SK-N-SH (cell line): ENCODE results near the gene INPP5A.

Experiments used
- EP300 ChIP-seq, 2 experiments: IDR thresholded peaks; 2 replicates each; pipeline versions ENCODE4 v1.4.0 to v1.6.1; 2012; ENCODE audit warnings: borderline replicate concordance in 1 of 2, low read depth in 1 of 2, low read length in 1 of 2
- GATA2 ChIP-seq: sonication (generic); formaldehyde crosslinking; IDR thresholded peaks from 2 replicates; pipeline ENCODE4 v1.5.0; 2020; ENCODE audit warnings: mild to moderate bottlenecking, missing genetic modification reagents
- JUND ChIP-seq: IDR thresholded peaks from 2 replicates; pipeline ENCODE4 v1.4.0; 2012
- TF ChIP-seq, protein P1 (sequence below): fragments of 200-600 bp; sonication (generic); IDR thresholded peaks from 2 replicates; pipeline ENCODE4 v1.6.1; 2017; ENCODE audit warnings: antibody characterized with exemption, mild to moderate bottlenecking, moderate library complexity

- TF ChIP-seq EP300 (IDR thresholded peaks at IDR 0.05; ENCODE audit: borderline replicate concordance in 1 of 2, low read depth in 1 of 2, low read length in 1 of 2) (no peak), GATA2 (CRISPR knock-in tag) (no peak), JUND (no peak)
- TF ChIP-seq, protein P1, sequence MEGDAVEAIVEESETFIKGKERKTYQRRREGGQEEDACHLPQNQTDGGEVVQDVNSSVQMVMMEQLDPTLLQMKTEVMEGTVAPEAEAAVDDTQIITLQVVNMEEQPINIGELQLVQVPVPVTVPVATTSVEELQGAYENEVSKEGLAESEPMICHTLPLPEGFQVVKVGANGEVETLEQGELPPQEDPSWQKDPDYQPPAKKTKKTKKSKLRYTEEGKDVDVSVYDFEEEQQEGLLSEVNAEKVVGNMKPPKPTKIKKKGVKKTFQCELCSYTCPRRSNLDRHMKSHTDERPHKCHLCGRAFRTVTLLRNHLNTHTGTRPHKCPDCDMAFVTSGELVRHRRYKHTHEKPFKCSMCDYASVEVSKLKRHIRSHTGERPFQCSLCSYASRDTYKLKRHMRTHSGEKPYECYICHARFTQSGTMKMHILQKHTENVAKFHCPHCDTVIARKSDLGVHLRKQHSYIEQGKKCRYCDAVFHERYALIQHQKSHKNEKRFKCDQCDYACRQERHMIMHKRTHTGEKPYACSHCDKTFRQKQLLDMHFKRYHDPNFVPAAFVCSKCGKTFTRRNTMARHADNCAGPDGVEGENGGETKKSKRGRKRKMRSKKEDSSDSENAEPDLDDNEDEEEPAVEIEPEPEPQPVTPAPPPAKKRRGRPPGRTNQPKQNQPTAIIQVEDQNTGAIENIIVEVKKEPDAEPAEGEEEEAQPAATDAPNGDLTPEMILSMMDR = no peak
These were observed 103.8 kb downstream of the INPP5A start for GRCh38 chr10:132641401-132641800.
